Stomach (tissue), 9 donors: ENCODE measurements around the gene RBM3. TPM values are rescaled to one million over a fixed set of nuclear protein-coding genes. Genes with fewer than 3 reads are reported as not detected.

Experiments used
- DNase-seq, 2 donors: peaks; one replicate each; pipeline versions ENCODE4 v3.0.0 to v3.0.0-alpha.2; 2013 to 2019
- H3K27ac ChIP-seq, 5 donors: fragments of 200-600 bp in 4 of 5; sonication (generic) in 4 of 5; one replicate each; pipeline ENCODE4 v1.5.1; 2013 to 2019; ENCODE audit warnings: mild to moderate bottlenecking in 1 of 5, moderate library complexity in 1 of 5
- H3K27me3 ChIP-seq, 3 donors: fragments of 200-600 bp; sonication (generic); one replicate each; pipeline ENCODE4 v1.5.1; 2017 to 2019; ENCODE audit warnings: mixed run types in 1 of 3
- H3K36me3 ChIP-seq, 4 donors: fragments of 200-600 bp; sonication (generic); 1 replicate in 3 of 4; 2 replicates in 1 of 4; pipeline ENCODE4 v1.5.1; 2016 to 2019
- H3K4me1 ChIP-seq, 4 donors: fragments of 200-600 bp; sonication (generic); one replicate each; pipeline ENCODE4 v1.5.1; 2016 to 2019
- H3K4me3 ChIP-seq, 4 donors: fragments of 200-600 bp; sonication (generic) in 3 of 4; one replicate each; pipeline ENCODE4 v1.5.1; 2016 to 2019; ENCODE audit warnings: mild to moderate bottlenecking in 1 of 4
- H3K9me3 ChIP-seq, 4 donors: fragments of 200-600 bp; sonication (generic); one replicate each; pipeline ENCODE4 v1.5.1; 2016 to 2019
- EP300 ChIP-seq: sonication (generic); formaldehyde crosslinking; IDR thresholded peaks from one replicate; pipeline ENCODE4 v1.6.1; 2017; ENCODE audit warnings: antibody characterized with exemption
- POLR2A ChIP-seq, 4 donors: fragments of 450-650 bp; IDR thresholded peaks; one replicate each; pipeline ENCODE4 v1.6.1; 2016; ENCODE audit warnings: antibody characterized with exemption in 4 of 4, control low read depth in 2 of 4, mild to moderate bottlenecking in 1 of 4, moderate library complexity in 1 of 4
- POLR2AphosphoS5 ChIP-seq, 3 donors: sonication (generic); formaldehyde crosslinking; IDR thresholded peaks; one replicate each; pipeline ENCODE4 v1.6.1; 2016; ENCODE audit warnings: antibody characterized with exemption in 3 of 3
- WGBS, 5 donors: extraction: QIAGEN DNeasy Blood & Tissue Kit in 3 of 5; methylation state at CpG; one replicate each; pipeline versions ENCODE4 v1.1.5 to v1.1.7; 2013 to 2018; 5-methylcytosine and 5-hydroxymethylcytosine counted together
- intact Hi-C: fragments of 100-400 bp; cut with DNase I; formaldehyde crosslinking; loops from one replicate; pipeline ENCODE4 v1.15.1; 2023; ENCODE audit warnings: low total_unique reads
- polyA plus RNA-seq, 3 donors: library from polyadenylated mRNA; stranded (reverse); fragments of 200-250 nt; gene quantifications; one replicate each; pipeline ENCODE4 v1.2.3, GENCODE V29; 2013
- total RNA-seq, 5 donors: library from RNA; depleted of rRNA; stranded (reverse); fragments of >200 nt; gene quantifications; one replicate each; pipeline versions ENCODE4 v1.1.0 to v1.2.3, GENCODE V29; 2014 to 2016
- TF ChIP-seq, protein P1 (sequence below), 7 experiments: fragments of 450-650 bp in 4 of 7; fragments of 200-600 bp in 3 of 7; sonication (generic) in 3 of 7; IDR thresholded peaks; one replicate each; pipeline ENCODE4 v1.5.1; 2016 to 2019; ENCODE audit warnings: antibody characterized with exemption in 7 of 7, control low read depth in 2 of 7, mild to moderate bottlenecking in 1 of 7
- donor health status: healthy with polysubstance abuse.
- donor health status: Bipolar disorder and iron deficiency.
- donor health status: healthy.

Gene RBM3
- total and polyA plus RNA-seq, 8 donors = 106 to 419 (median 157) TPM

DNA sequence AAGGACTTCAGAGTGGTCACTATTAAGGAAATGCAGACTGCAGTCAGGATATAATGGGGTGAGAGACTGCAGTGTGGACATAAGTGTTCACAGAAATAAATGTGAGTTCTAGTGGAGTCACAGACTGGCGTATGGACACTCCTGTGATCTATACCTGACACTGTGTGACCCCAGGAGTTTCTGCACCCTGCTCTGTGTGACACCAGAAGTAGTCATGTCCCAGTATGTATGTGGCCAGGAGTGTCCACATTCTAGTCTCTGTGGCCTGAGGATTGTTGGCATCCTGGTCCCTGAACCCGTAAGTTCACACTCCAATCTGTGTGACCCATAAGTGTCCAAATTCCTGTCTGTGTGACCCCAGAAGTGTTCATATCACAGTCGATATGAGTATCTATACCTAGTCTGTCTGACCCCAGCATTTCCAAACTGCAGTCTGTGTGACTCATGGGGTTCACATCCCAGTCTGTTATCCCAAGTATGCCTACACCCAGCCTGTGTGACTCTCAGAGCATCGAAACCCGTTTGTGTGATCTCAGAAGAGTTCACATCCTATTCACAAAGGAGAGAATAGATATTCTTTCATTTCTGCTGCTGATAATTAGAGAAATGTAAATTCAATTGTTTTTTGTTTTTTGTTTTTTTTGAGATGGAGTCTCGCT is 39.3 kb downstream of the RBM3 start:
- DNase-seq = no peak
- H3K4me1 ChIP-seq = no peaks in the 10 kb centered on the region
- TF ChIP-seq EP300 (no peak), POLR2AphosphoS5 (IDR thresholded peaks at IDR 0.05) (no peak), POLR2A (IDR thresholded peaks at IDR 0.05) (no peak)
- TF ChIP-seq, protein P1, sequence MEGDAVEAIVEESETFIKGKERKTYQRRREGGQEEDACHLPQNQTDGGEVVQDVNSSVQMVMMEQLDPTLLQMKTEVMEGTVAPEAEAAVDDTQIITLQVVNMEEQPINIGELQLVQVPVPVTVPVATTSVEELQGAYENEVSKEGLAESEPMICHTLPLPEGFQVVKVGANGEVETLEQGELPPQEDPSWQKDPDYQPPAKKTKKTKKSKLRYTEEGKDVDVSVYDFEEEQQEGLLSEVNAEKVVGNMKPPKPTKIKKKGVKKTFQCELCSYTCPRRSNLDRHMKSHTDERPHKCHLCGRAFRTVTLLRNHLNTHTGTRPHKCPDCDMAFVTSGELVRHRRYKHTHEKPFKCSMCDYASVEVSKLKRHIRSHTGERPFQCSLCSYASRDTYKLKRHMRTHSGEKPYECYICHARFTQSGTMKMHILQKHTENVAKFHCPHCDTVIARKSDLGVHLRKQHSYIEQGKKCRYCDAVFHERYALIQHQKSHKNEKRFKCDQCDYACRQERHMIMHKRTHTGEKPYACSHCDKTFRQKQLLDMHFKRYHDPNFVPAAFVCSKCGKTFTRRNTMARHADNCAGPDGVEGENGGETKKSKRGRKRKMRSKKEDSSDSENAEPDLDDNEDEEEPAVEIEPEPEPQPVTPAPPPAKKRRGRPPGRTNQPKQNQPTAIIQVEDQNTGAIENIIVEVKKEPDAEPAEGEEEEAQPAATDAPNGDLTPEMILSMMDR (IDR thresholded peaks at IDR 0.05) = no peak
- H3K36me3 ChIP-seq = no peaks in the 10 kb centered on the region
- H3K9me3 ChIP-seq = no peaks in the 10 kb centered on the region
- H3K27me3 ChIP-seq = no peaks in the 10 kb centered on the region
- no peak overlapping the region for H3K27ac ChIP-seq
- intact Hi-C loops = no loop called here
- H3K4me3 ChIP-seq = no peak overlapping the region
- WGBS, 5 donors = 76 to 84% (median 82%) methylated on average over 6 of the region's 6 CpGs

DNA sequence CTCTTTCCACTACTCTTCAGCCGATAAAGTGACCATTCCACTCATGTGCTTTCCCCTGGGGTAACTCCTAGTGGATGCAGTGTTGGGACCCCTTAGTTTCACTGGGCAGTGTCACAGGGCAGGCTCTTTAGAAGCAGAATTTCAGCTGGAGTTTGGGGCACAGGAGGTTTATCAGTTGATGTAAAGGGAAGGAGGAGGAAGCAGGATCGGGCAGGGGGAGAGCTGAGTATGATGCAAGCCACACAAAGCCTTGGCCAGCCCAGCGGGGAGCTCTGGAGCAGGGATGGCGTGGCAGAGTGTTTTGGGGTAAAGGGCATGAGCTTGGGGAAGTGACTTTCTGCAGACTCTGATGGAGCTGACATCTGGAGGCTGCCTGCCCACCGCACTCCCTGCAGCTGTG is 42.3 kb downstream of the RBM3 start:
- no peaks in the 10 kb centered on the region for H3K4me1 ChIP-seq
- WGBS, 5 donors = 39 to 46% (median 44%) methylated on average over 4 to 5 of the region's 5 CpGs
- H3K27me3 ChIP-seq = no peaks in the 10 kb centered on the region
- intact Hi-C loops = no loop called here
- no peak for DNase-seq
- TF ChIP-seq POLR2A (IDR thresholded peaks at IDR 0.05) (no peak), EP300 (no peak), POLR2AphosphoS5 (IDR thresholded peaks at IDR 0.05) (no peak)
- TF ChIP-seq, protein P1 (IDR thresholded peaks at IDR 0.05) = no peak
- no peaks in the 10 kb centered on the region for H3K36me3 ChIP-seq
- no peak overlapping the region for H3K4me3 ChIP-seq
- no peak overlapping the region for H3K27ac ChIP-seq
- no peaks in the 10 kb centered on the region for H3K9me3 ChIP-seq

DNA sequence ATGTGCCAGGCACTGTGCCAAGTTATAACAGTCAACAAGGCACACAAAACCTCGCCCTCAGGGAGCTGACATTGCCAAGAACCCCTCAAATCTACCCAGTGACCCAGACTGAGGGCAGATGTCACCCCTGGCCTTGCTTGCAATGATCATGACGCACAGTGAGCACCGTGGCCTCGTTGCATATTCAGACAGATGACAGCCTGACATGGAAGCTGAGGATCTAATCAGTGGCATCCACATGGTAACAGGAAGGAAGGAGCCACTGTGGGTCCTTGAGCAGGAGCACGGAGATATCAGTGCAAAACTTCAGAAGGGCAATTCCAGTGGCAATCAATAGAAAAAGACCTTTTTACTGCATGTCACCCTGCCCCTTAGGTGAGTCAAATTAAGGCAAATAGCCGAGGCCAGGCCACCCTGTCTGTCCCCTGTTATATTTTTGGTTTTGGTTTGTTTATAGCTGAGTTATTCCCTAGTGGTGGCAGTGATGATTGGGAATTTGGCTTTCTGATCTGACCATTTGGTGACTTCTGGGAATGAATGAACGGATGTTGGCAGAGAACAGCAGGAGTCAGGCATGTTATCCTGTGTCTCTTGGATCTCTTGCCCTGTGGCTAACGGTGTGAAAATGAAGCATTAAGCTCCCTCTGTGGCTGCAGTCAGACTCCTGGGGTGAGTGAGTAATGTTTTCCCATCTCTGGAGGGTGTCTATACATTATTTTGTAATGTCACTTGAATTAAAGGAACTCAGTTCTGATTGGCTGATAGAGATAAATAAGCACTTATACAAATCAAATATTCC is 43.5 kb downstream of the RBM3 start:
- DNase-seq = no peak
- Histone ChIP-seq H3K27me3 (no peaks in the 10 kb centered on the region), H3K4me3 (no peak overlapping the region), H3K36me3 (no peaks in the 10 kb centered on the region), H3K27ac (no peak overlapping the region), H3K9me3 (no peaks in the 10 kb centered on the region), H3K4me1 (no peaks in the 10 kb centered on the region)
- intact Hi-C loops = no loop called here
- TF ChIP-seq POLR2A (IDR thresholded peaks at IDR 0.05) (no peak), POLR2AphosphoS5 (IDR thresholded peaks at IDR 0.05) (no peak), EP300 (no peak)
- TF ChIP-seq, protein P1 (IDR thresholded peaks at IDR 0.05) = no peak
- WGBS, 5 donors = 34 to 54% (median 40%) methylated on average over 5 to 8 of the region's 8 CpGs

DNA sequence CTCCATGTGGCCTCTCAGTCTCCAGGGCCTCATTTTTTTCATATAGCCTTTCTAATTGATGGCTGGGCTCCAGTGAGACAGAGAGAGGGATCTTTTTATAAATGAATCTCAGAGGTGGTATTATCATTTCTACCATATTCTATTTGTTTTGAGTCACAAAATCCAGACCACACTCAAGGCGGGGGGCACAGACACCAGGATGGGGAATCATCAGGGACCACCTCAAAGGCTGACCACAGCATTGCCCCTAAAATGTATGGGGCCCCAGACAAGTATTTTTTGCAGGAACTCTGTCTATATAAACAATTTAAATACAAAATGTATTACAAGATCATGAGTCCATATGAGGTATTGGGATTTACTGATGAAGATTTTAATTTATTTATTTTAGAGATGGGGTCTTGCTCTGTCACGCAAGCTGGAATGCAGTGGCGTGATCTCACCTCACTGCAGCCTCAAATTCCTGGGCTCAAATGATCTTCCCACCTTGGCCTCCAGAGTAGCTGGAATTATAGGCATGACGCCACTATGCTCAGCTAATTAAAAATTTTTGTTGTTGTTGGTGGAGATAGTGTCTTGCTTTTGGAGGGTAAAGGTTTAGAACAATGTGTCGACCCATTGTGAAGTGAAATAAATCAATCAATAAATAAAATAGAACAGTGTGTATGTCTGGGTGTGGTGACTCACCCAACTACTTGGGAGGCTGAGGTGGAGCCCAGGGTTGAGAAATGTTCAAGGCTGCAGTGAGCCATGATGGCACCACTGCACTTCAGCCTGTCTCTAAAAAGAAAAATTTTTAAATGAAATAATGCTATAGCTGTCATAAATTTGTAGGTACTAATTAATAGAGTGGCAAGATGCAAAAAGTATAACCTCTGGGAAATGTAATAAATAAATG is 52.4 kb downstream of the RBM3 start:
- H3K9me3 ChIP-seq = no peaks in the 10 kb centered on the region
- no peaks in the 10 kb centered on the region for H3K36me3 ChIP-seq
- no peaks in the 10 kb centered on the region for H3K27me3 ChIP-seq
- H3K4me1 ChIP-seq = peaks cover 0 to 3% (median under 1%) of the 10 kb centered on the region in 4 donors
- intact Hi-C loops = no loop called here
- H3K4me3 ChIP-seq = no peak overlapping the region
- no peak overlapping the region for H3K27ac ChIP-seq
- WGBS, 5 donors = 68 to 82% (median 75%) methylated on average over 5 of the region's 5 CpGs
- no peak for DNase-seq
- TF ChIP-seq EP300 (no peak), POLR2A (IDR thresholded peaks at IDR 0.05) (no peak), POLR2AphosphoS5 (IDR thresholded peaks at IDR 0.05) (no peak)
- TF ChIP-seq, protein P1 (IDR thresholded peaks at IDR 0.05) = no peak
